Stimulated activated CD8-positive, alpha-beta memory T cell treated with anti-CD3 and anti-CD28 coated beads, Interleukin-15, amount 100 ng/mL, for 4 hours (primary cell): ENCODE measurements around the gene GOLGA8A.
"Not testable (repeated sequence)": the region's sequence is repeated elsewhere in the genome, so short reads cannot be mapped to it uniquely, and the experiment has no call there.

Source experiments
- DNase-seq, 2 donors: peaks; one replicate each; pipeline ENCODE4 v3.0.0-alpha.2; 2020; ENCODE audit warnings: low read depth in 2 of 2

GOLGA8A gene

GRCh38 chr15:34418435-34418834, 19.2 kb downstream of the GOLGA8A start:
- not testable (repeated sequence) for DNase-seq

- not testable (repeated sequence) for DNase-seq
These were observed 28.1 kb downstream of the GOLGA8A start for GRCh38 chr15:34409511-34409910.

- DNase-seq = not testable (repeated sequence)
These were observed 28.6 kb downstream of the GOLGA8A start for GRCh38 chr15:34408973-34409372.

- not testable (repeated sequence) for DNase-seq
These were observed 33.7 kb downstream of the GOLGA8A start for GRCh38 chr15:34403899-34404298.

GRCh38 chr15:34403160-34403598, 34.4 kb downstream of the GOLGA8A start:
- DNase-seq = not testable (repeated sequence)

GRCh38 chr15:34397637-34398259, 39.9 kb downstream of the GOLGA8A start:
- DNase-seq = not testable (repeated sequence)

GRCh38 chr15:34392981-34393380, 44.6 kb downstream of the GOLGA8A start:
- DNase-seq = not testable (repeated sequence)

- not testable (repeated sequence) for DNase-seq
These were observed 48.0 kb downstream of the GOLGA8A start for GRCh38 chr15:34389594-34390086.
